H1 (cell line): ENCODE results near the gene PGAM1. TPM values are rescaled to one million over a fixed set of nuclear protein-coding genes. Genes with fewer than 3 reads are reported as not detected.

Experiments used
- BCL11A ChIP-seq, 2 experiments: IDR thresholded peaks; one replicate each; pipeline ENCODE4 v1.6.1; 2011; ENCODE audit warnings: low read depth in 2 of 2, low read length in 2 of 2, mild to moderate bottlenecking in 2 of 2
- EP300 ChIP-seq, 2 experiments: IDR thresholded peaks; 1 replicate in 1 of 2; 2 replicates in 1 of 2; pipeline ENCODE4 v1.6.1; 2011 to 2012; ENCODE audit warnings: low read depth in 2 of 2, low read length in 2 of 2, mild to moderate bottlenecking in 2 of 2, borderline replicate concordance in 1 of 2, inconsistent platforms in 1 of 2, moderate library complexity in 1 of 2
- TAF1 ChIP-seq: IDR thresholded peaks from 2 replicates; pipeline ENCODE4 v1.6.1; 2011; ENCODE audit warnings: mild to moderate bottlenecking, low read depth, low read length
- polyA plus RNA-seq, 7 experiments: library from polyadenylated mRNA; depleted of rRNA in 3 of 7; stranded (reverse) in 5 of 7; unstranded in 2 of 7; fragments of >200 nt in 5 of 7; fragments of 200-250 nt in 2 of 7; gene quantifications; 1 replicate in 5 of 7; 2 replicates in 1 of 7; 4 replicates in 1 of 7; pipeline versions ENCODE4 v1.2.1 to v1.2.3, GENCODE V29; 2011 to 2013; ENCODE audit warnings: missing spikeins in 2 of 7, mixed read lengths in 2 of 7
- total RNA-seq: library from RNA; stranded (reverse); fragmentation: NEBNext Ultra II Directional; extraction: Animal tissue kit (Norgen Biotek cat#: 25700); gene quantifications from 2 replicates; pipeline ENCODE4 v1.2.1, GENCODE V29; 2021

PGAM1 gene
- total and polyA plus RNA-seq, 2 of the 8 experiments (the other 6 are each of a cell fraction or from before 2014, with no cell fraction given) = 791 to 799 TPM

GRCh38 chr10:97474918-97475317 lies 48.9 kb downstream of the PGAM1 start (continued):
- TF ChIP-seq EP300 (IDR thresholded peaks at IDR 0.05; ENCODE audit: borderline replicate concordance in 1 of 2, low read depth in 2 of 2, low read length in 2 of 2) (no peak), TAF1 (no peak), BCL11A (IDR thresholded peaks at IDR 0.05; ENCODE audit: low read depth in 2 of 2, low read length in 2 of 2) (no peak)
